Measurements from ENCODE around the gene OASL. TPM values are rescaled to one million over a fixed set of nuclear protein-coding genes. Genes with fewer than 3 reads are reported as not detected.
"Not testable (repeated sequence)": the region's sequence is repeated elsewhere in the genome, so short reads cannot be mapped to it uniquely, and the experiment has no call there.

Gene OASL
- total RNA-seq, 4 donors from 2014 or later = 5.2 to 18.7 (median 11.5) TPM

DNA sequence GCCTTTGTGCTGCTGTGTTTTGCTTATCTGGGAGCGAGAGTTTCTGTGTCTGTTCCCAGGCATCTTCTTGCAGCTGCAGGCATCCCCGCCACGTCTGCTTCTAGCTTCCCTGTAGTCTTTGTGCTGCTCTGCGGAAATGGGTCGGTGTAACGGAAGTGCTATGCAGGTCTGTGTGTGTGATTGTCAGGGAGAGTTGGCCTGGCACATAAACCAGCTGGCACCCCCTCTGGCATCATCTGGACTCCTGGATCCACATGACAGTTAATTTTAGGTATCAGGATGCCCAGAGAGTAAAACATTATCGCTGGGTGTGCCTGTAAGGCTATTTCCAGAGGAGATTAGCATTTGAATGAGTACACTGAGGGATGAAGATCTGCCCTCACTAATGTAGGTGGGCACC is 9.4 kb upstream of the OASL start:
- H3K4me1 ChIP-seq = peaks cover 0 to 5% (median 2%) of the 10 kb centered on the region in 4 donors
- no peak for DNase-seq
- H3K27ac ChIP-seq = no peak overlapping the region
- no peaks in the 10 kb centered on the region for H3K9me3 ChIP-seq
- intact Hi-C loops (cut with DNase I; ENCODE audit: low total_unique reads) (no loop called here), in situ Hi-C loops (cut with MboI; ENCODE audit: low pct_ligation_motif_present in 1 of 4, low pct_unique_long_range_greater_than_20kb in 1 of 4, low sequenced_read_pairs in 3 of 4) (no loop called here)
- no peak overlapping the region for H3K4me3 ChIP-seq
- TF ChIP-seq POLR2AphosphoS5 (IDR thresholded peaks at IDR 0.05) (no peak), POLR2A (IDR thresholded peaks at IDR 0.05) (no peak), EP300 (IDR thresholded peaks at IDR 0.05; ENCODE audit: low read depth) (no peak)
- TF ChIP-seq, protein P1, sequence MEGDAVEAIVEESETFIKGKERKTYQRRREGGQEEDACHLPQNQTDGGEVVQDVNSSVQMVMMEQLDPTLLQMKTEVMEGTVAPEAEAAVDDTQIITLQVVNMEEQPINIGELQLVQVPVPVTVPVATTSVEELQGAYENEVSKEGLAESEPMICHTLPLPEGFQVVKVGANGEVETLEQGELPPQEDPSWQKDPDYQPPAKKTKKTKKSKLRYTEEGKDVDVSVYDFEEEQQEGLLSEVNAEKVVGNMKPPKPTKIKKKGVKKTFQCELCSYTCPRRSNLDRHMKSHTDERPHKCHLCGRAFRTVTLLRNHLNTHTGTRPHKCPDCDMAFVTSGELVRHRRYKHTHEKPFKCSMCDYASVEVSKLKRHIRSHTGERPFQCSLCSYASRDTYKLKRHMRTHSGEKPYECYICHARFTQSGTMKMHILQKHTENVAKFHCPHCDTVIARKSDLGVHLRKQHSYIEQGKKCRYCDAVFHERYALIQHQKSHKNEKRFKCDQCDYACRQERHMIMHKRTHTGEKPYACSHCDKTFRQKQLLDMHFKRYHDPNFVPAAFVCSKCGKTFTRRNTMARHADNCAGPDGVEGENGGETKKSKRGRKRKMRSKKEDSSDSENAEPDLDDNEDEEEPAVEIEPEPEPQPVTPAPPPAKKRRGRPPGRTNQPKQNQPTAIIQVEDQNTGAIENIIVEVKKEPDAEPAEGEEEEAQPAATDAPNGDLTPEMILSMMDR (IDR thresholded peaks at IDR 0.05) = no peak
- H3K36me3 ChIP-seq = no peaks in the 10 kb centered on the region
- 61 to 71% methylated on average over 2 to 7 of the region's 7 CpGs for WGBS, 2 donors (ENCODE audit: low coverage in 1 of 2)
- no peaks in the 10 kb centered on the region for H3K27me3 ChIP-seq

DNA sequence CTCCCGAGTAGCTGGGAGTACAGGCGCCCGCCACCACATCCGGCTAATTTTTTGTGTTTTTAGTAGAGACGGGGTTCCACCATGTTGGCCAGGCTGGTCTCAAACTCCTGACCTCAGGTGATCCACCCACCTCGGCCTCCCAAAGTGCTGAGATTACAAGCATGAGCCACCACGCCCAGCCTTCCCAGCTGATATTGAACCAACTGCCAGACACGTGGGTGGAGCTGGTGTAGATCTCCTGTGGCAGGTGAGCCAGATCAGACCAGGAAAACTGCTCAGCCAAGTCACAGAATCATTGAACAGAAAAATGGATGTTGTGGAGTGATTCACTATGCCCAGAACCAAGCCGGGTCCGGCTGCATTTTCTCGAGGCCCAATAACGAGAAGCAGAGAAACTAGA is 8.4 kb upstream of the OASL start:
- in situ Hi-C loops (cut with MboI; ENCODE audit: low pct_ligation_motif_present in 1 of 4, low pct_unique_long_range_greater_than_20kb in 1 of 4, low sequenced_read_pairs in 3 of 4); H3K36me3 ChIP-seq; intact Hi-C loops (cut with DNase I; ENCODE audit: low total_unique reads); H3K4me1 ChIP-seq; H3K27me3 ChIP-seq; H3K4me3 ChIP-seq; H3K9me3 ChIP-seq: not testable (repeated sequence)
- 16 to 73% methylated on average over 4 to 12 of the region's 12 CpGs for WGBS, 2 donors (ENCODE audit: low coverage in 1 of 2)
- DNase-seq = peak; percentile 68
- H3K27ac ChIP-seq = peak overlapping the region in 1 of 4 donors; percentile 40

DNA sequence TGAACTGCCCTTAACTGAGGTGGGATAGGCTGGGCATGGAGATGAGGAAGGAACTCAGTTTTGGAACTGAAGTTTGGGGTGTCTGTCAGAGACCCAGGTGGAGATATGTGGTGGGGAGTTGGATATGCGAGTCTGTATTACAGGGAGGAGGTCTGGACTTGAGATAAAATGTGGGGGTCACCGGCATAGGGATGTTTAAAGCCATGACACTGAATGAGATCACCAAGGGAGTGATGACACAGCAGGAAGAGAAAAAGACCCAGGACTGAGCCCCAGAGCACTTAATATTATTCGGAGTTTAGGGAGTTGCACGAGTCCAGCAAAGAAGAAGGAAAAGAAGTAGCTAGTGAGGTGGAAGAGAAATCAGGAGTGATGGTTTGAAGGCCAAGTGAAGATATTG is 4.0 kb upstream of the OASL start:
- no peak overlapping the region for H3K4me3 ChIP-seq
- H3K36me3 ChIP-seq = no peaks in the 10 kb centered on the region
- in situ Hi-C loops (cut with MboI; ENCODE audit: low pct_ligation_motif_present in 1 of 4, low pct_unique_long_range_greater_than_20kb in 1 of 4, low sequenced_read_pairs in 3 of 4) (no loop called here), intact Hi-C loops (cut with DNase I; ENCODE audit: low total_unique reads) (no loop called here)
- no peak overlapping the region for H3K27ac ChIP-seq
- 71 to 91% methylated on average over 4 of the region's 4 CpGs for WGBS, 2 donors (ENCODE audit: low coverage in 1 of 2)
- no peaks in the 10 kb centered on the region for H3K27me3 ChIP-seq
- DNase-seq = no peak
- no peaks in the 10 kb centered on the region for H3K9me3 ChIP-seq
- peaks cover 0 to 9% (median 6%) of the 10 kb centered on the region in 4 donors for H3K4me1 ChIP-seq
- TF ChIP-seq POLR2AphosphoS5 (IDR thresholded peaks at IDR 0.05) (no peak), POLR2A (IDR thresholded peaks at IDR 0.05) (no peak), EP300 (IDR thresholded peaks at IDR 0.05; ENCODE audit: low read depth) (no peak)
- TF ChIP-seq, protein P1 (IDR thresholded peaks at IDR 0.05) = no peak

DNA sequence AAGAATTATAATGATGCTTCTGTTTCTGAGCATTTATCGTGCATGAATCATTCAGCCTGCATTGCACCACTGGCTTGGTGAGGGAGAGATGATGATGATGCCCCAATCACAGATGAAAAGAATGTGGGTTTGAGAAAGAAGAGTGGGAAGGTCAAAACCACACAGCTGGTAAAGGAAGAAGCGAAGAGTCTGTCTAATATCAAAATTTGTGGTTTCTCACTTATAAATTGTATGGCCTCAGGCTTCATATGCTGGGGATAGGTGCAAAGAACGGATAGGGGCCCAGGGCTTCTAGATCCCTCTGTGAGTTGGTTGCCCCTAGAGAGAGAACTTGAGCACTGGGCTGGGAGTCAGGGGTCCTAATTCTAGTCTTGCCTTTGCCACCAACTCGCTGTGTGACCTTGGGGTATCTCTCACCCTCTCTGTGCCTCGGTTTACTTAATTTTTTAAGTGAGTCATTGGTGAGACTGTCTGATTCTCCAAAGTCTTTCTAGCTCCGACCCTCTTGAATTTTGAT is 2.2 kb downstream of the OASL start:
- intact Hi-C loops (cut with DNase I; ENCODE audit: low total_unique reads) (no loop called here), in situ Hi-C loops (cut with MboI; ENCODE audit: low pct_ligation_motif_present in 1 of 4, low pct_unique_long_range_greater_than_20kb in 1 of 4, low sequenced_read_pairs in 3 of 4) (no loop called here)
- Histone ChIP-seq H3K9me3 (no peaks in the 10 kb centered on the region), H3K4me3 (no peak overlapping the region), H3K27me3 (no peaks in the 10 kb centered on the region), H3K36me3 (no peaks in the 10 kb centered on the region), H3K4me1 (peaks cover 0 to 19% (median 5%) of the 10 kb centered on the region in 4 donors), H3K27ac (no peak overlapping the region)
- TF ChIP-seq POLR2A (IDR thresholded peaks at IDR 0.05) (no peak), EP300 (IDR thresholded peaks at IDR 0.05; ENCODE audit: low read depth) (no peak), POLR2AphosphoS5 (IDR thresholded peaks at IDR 0.05) (no peak)
- TF ChIP-seq, protein P1 (IDR thresholded peaks at IDR 0.05) = no peak
- no peak for DNase-seq
- 81 to 85% methylated on average over 6 of the region's 6 CpGs for WGBS, 2 donors (ENCODE audit: low coverage in 1 of 2)
